ENCODE data around the gene YTHDC2.

GRCh38 chr5:113598926-113599325, 85.4 kb downstream of the YTHDC2 start:
- TF ChIP-seq, protein P1, sequence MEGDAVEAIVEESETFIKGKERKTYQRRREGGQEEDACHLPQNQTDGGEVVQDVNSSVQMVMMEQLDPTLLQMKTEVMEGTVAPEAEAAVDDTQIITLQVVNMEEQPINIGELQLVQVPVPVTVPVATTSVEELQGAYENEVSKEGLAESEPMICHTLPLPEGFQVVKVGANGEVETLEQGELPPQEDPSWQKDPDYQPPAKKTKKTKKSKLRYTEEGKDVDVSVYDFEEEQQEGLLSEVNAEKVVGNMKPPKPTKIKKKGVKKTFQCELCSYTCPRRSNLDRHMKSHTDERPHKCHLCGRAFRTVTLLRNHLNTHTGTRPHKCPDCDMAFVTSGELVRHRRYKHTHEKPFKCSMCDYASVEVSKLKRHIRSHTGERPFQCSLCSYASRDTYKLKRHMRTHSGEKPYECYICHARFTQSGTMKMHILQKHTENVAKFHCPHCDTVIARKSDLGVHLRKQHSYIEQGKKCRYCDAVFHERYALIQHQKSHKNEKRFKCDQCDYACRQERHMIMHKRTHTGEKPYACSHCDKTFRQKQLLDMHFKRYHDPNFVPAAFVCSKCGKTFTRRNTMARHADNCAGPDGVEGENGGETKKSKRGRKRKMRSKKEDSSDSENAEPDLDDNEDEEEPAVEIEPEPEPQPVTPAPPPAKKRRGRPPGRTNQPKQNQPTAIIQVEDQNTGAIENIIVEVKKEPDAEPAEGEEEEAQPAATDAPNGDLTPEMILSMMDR (IDR thresholded peaks at IDR 0.05; ENCODE audit: low read depth, low read length, missing input control) = no peak
- TF ChIP-seq YY1 (IDR thresholded peaks at IDR 0.05) = no peak
- TF ChIP-seq REST (IDR thresholded peaks at IDR 0.05) = no peak
- no peak for TF ChIP-seq HNF4A (conservative IDR thresholded peaks at IDR 0.05)
- TF ChIP-seq EGR1 (IDR thresholded peaks at IDR 0.05; ENCODE audit: low read depth in 2 of 2) = no peak
